ENCODE measurements around the gene ENC1. TPM values are rescaled to one million over a fixed set of nuclear protein-coding genes. Genes with fewer than 3 reads are reported as not detected.

The ENC1 gene
- 9.5 and 13.2 TPM in 2 replicates for total RNA-seq (2021; fragmentation: NEBNext Ultra II Directional; extraction: Animal tissue kit (Norgen Biotek cat#: 25700))
- polyA plus RNA-seq (2011; rRNA removed), result 5.5 and 8.1 TPM in 2 replicates
- polyA plus RNA-seq (2011; cell fraction: cytosol; rRNA removed), result 3.9 TPM
- 11.4 TPM for polyA plus RNA-seq (2011; cell fraction: nucleus; rRNA removed)
- 6.2 to 9.2 TPM (median 8.7 TPM) in 4 replicates for polyA plus RNA-seq (2012, experiment 1 of 2)
- 1.7 TPM for polyA plus RNA-seq (2012, experiment 2 of 2)
- polyA plus RNA-seq (2013, experiment 1 of 2), result 2.9 TPM
- polyA plus RNA-seq (2013, experiment 2 of 2), result 3.2 TPM
- 16.2 and 17.9 TPM in 2 replicates for polyA minus RNA-seq (2011; rRNA and poly(A)+ RNA removed)
- polyA minus RNA-seq (2011; cell fraction: cytosol; rRNA and poly(A)+ RNA removed), result 5.1 TPM
- polyA minus RNA-seq (2011; cell fraction: nucleus; rRNA and poly(A)+ RNA removed), result 27.7 TPM
- long read RNA-seq, experiment 1, partial matches to known transcripts, result 4 of 8 reads
- long read RNA-seq, experiment 1, other reads (novel, unspliced or antisense), result 4 of 8 reads
- long read RNA-seq, experiment 2, full-length matches to known transcripts, result 2 of 5 reads
- long read RNA-seq, experiment 2, partial matches to known transcripts, result 0 of 5 reads
- long read RNA-seq, experiment 2, other reads (novel, unspliced or antisense), result 3 of 5 reads

GRCh38 chr5:74640450-74640953, at the start of gene ENC1:
Gene ENC1, minus strand, starts transcription at chr5:74640728. Its CDS starts 4,243 bp downstream, at chr5:74636485.
- H3K4me1 ChIP-seq (replicated peaks in 1 of 4; ENCODE audit: control insufficient read depth in 3 of 4, insufficient read depth in 4 of 4, low read length in 3 of 4), result peaks cover 0 to 8% (median 2%) of the 10 kb centered on the region in 4 experiments; a peak in 5 of 7 replicates
- H3K79me1 ChIP-seq (ENCODE audit: low read depth, low read length), result no peaks in the 10 kb centered on the region
- H3K23ac ChIP-seq (ENCODE audit: insufficient read length), result no peak within 1 kb of the TSS
- H3K9ac ChIP-seq (replicated peaks in 1 of 4; ENCODE audit: extremely low read depth in 1 of 4, low read depth in 3 of 4, low read length in 3 of 4), result peak within 1 kb of the TSS; percentile 13 to 68 (median 60)
- POLR2A ChIA-PET (ENCODE audit: partially characterized antibody), result interaction anchor here (0.6 to 2.3 kb wide), 36 partner anchors 9 to 710 kb away, joined by 3 to 24 read pairs (median 4); no protein-coding TSS in a partner anchor
- no peaks in the 10 kb centered on the region for H3K36me3 ChIP-seq (ENCODE audit: control insufficient read depth in 2 of 4, insufficient read depth in 4 of 4, low read length in 3 of 4)
- H2BK120ac ChIP-seq (replicated peaks; ENCODE audit: low read depth, low read length), result peak within 1 kb of the TSS; percentile 51
- FAIRE-seq (no peak), DNase-seq (ENCODE audit: low read depth in 1 of 2, low spot score in 2 of 2) (peak; percentile 87 to 90)
- peak within 1 kb of the TSS; percentile 42 for H4K5ac ChIP-seq (ENCODE audit: insufficient read length, low read depth, low read length)
- peak within 1 kb of the TSS; percentile 74; the same call in 1 of the 2 replicates for H2BK5ac ChIP-seq (ENCODE audit: low read depth, low read length)
- H3K4me3 ChIP-seq (ENCODE audit: extremely low read depth in 1 of 4, insufficient read depth in 2 of 4, low read depth in 3 of 4, low read length in 4 of 4), result peak within 1 kb of the TSS; percentile 54 to 90 (median 86)
- no peak within 1 kb of the TSS for H3K14ac ChIP-seq (ENCODE audit: insufficient read length)
- H2AK5ac ChIP-seq (ENCODE audit: low read depth, low read length), result no peak within 1 kb of the TSS
- H2BK12ac ChIP-seq (ENCODE audit: low read depth, low read length), result peak within 1 kb of the TSS; percentile 93; the same call in 1 of the 2 replicates
- CTCF ChIA-PET (ENCODE audit: partially characterized antibody), result interaction anchor here (0.8 to 4.0 kb wide), 18 partner anchors 15 to 738 kb away, joined by 3 to 17 read pairs (median 4); no protein-coding TSS in a partner anchor
- H3K27me3 ChIP-seq (replicated peaks in 1 of 4; ENCODE audit: control insufficient read depth in 3 of 4, extremely low read depth in 1 of 4, insufficient read depth in 3 of 4, low read length in 3 of 4), result peaks cover 0 to 24% (median 10%) of the 10 kb centered on the region in 4 experiments; a peak in 6 of 7 replicates
- H2BK20ac ChIP-seq (ENCODE audit: low read length), result no peak within 1 kb of the TSS
- peaks cover 14% of the 10 kb centered on the region; the same call in 1 of the 2 replicates for H3K23me2 ChIP-seq (ENCODE audit: low read depth, low read length)
- peak within 1 kb of the TSS; percentile 62 for H3K56ac ChIP-seq (replicated peaks; ENCODE audit: insufficient read length, low read depth, low read length)
- H3K27ac ChIP-seq (ENCODE audit: low read depth, low read length), result no peak within 1 kb of the TSS
- H2AFZ ChIP-seq (ENCODE audit: low read length), result peak within 1 kb of the TSS; percentile 91
- H3K4ac ChIP-seq (replicated peaks; ENCODE audit: insufficient read length, low read depth, low read length), result peak within 1 kb of the TSS; percentile 41
- 1% methylated on average over 24 of the region's 59 CpGs; no CpG with 5 or more reads in 1 of the 2 experiments for WGBS, 2 experiments (ENCODE audit: extremely low coverage in 1 of 2, insufficient coverage in 1 of 2, insufficient read length in 1 of 2, insufficient replicate concordance in 2 of 2, low coverage in 1 of 2, low lambda C conversion rate in 2 of 2, missing lambda C conversion rate in 1 of 2)
- H2BK15ac ChIP-seq (ENCODE audit: low read length), result peak within 1 kb of the TSS; percentile 94; the same call in 1 of the 2 replicates
- peak within 1 kb of the TSS; percentile 95 for H3K18ac ChIP-seq (ENCODE audit: extremely low read depth, low read length)
- H3K4me2 ChIP-seq (ENCODE audit: insufficient read depth in 1 of 2, low read depth in 2 of 2, low read length in 2 of 2), result peak within 1 kb of the TSS; percentile 77 to 98
- peaks cover 0 to 30% of the 10 kb centered on the region in 2 experiments; a peak in 3 of 4 replicates for H3K79me2 ChIP-seq (ENCODE audit: control insufficient read depth in 1 of 2, insufficient read depth in 2 of 2, low read length in 2 of 2)
- no peaks in the 10 kb centered on the region for H3K9me3 ChIP-seq (ENCODE audit: insufficient read depth in 2 of 2, low read depth in 1 of 2, low read length in 1 of 2)
- peak within 1 kb of the TSS; percentile 11 for H4K91ac ChIP-seq (replicated peaks; ENCODE audit: insufficient read length, low read length)
- peaks cover 3 to 9% of the 10 kb centered on the region in 2 experiments for H4K20me1 ChIP-seq (replicated peaks in 1 of 2; ENCODE audit: control insufficient read depth in 1 of 2, insufficient read depth in 2 of 2, low read length in 2 of 2)
- H4K8ac ChIP-seq (ENCODE audit: extremely low read depth, insufficient read depth, low read length), result peak within 1 kb of the TSS; percentile 38
- TF ChIP-seq SIX5 (IDR thresholded peaks at IDR 0.05; ENCODE audit: low read depth, low read length) (no peak), HDAC2 (IDR thresholded peaks at IDR 0.05; ENCODE audit: borderline replicate concordance in 1 of 2, low read depth in 2 of 2, low read length in 2 of 2) (0 out of 4 replicates have a peak, but pooled peaks of 1 of the 2 experiments have one; percentile 41), ATF3 (IDR thresholded peaks at IDR 0.05; ENCODE audit: insufficient read depth, low read depth, low read length) (no peak), CREB1 (IDR thresholded peaks at IDR 0.05) (no peak; the same call in 1 of the 2 replicates)
